A204.1 (cell line): Measurements from ENCODE around the gene ADSS1.

Source experiments
- FAIRE-seq: peaks from 2 replicates; lab custom pipeline; 2012; peaks lifted over from hg19 to GRCh38; lab: Jason Lieb, UNC

ADSS1 gene

GRCh38 chr14:104796687-104797081 is 72.7 kb downstream of the ADSS1 start:
- no peak for FAIRE-seq
